HepG2 (cell line): ENCODE data around the gene NXPE3. TPM values are rescaled to one million over a fixed set of nuclear protein-coding genes. Genes with fewer than 3 reads are reported as not detected.
A peak's percentile ranks its signal among the peaks of the same experiment; 100 is the strongest.

Experiments used
- ATF7-NPFF ChIP-seq: sonication (generic); formaldehyde crosslinking; IDR thresholded peaks from 2 replicates; pipeline ENCODE4 v1.8.1; 2023; ENCODE audit warnings: mild to moderate bottlenecking, low read depth, missing genetic modification reagents, moderate library complexity
- HHEX ChIP-seq: IDR thresholded peaks from 2 replicates; pipeline ENCODE4 v1.6.1; 2016; ENCODE audit warnings: control low read depth
- HNF1B ChIP-seq: sonication (generic); formaldehyde crosslinking; IDR thresholded peaks from 2 replicates; pipeline ENCODE4 v1.5.1; 2020; ENCODE audit warnings: mild to moderate bottlenecking, moderate library complexity, missing genetic modification reagents
- HNF4A ChIP-seq: sonication (generic); formaldehyde crosslinking; IDR thresholded peaks from 2 replicates; pipeline ENCODE4 v1.4.0; 2020; ENCODE audit warnings: missing genetic modification reagents
- JDP2 ChIP-seq: sonication (generic); formaldehyde crosslinking; IDR thresholded peaks from 2 replicates; pipeline ENCODE4 v1.8.1; 2022; ENCODE audit warnings: missing genetic modification reagents, borderline replicate concordance
- MEIS1 ChIP-seq: sonication (generic); formaldehyde crosslinking; IDR thresholded peaks from 2 replicates; pipeline ENCODE4 v1.9.0; 2021; ENCODE audit warnings: mild to moderate bottlenecking, missing genetic modification reagents, moderate library complexity, borderline replicate concordance
- MTF2 ChIP-seq: sonication (generic); formaldehyde crosslinking; IDR thresholded peaks from 2 replicates; pipeline ENCODE4 v1.5.0; 2020; ENCODE audit warnings: missing genetic modification reagents, borderline replicate concordance
- NRL ChIP-seq: sonication (generic); formaldehyde crosslinking; IDR thresholded peaks from 2 replicates; pipeline ENCODE4 v1.5.0; 2020; ENCODE audit warnings: missing genetic modification reagents, mild to moderate bottlenecking, moderate library complexity, borderline replicate concordance
- RELA ChIP-seq: sonication (generic); formaldehyde crosslinking; IDR thresholded peaks from 2 replicates; pipeline ENCODE4 v1.4.0; 2020; ENCODE audit warnings: missing genetic modification reagents
- TBP ChIP-seq: sonication (generic); formaldehyde crosslinking; IDR thresholded peaks from 2 replicates; pipeline ENCODE4 v1.5.0; 2020; ENCODE audit warnings: missing genetic modification reagents
- YY1 ChIP-seq: IDR thresholded peaks from 2 replicates; pipeline ENCODE4 v1.6.1; 2011; ENCODE audit warnings: low read length, low read depth, moderate library complexity, mild to moderate bottlenecking; ENCODE audit not compliant: insufficient read depth, insufficient replicate concordance
- ZEB1 ChIP-seq: IDR thresholded peaks from 2 replicates; pipeline ENCODE4 v1.6.1; 2012; ENCODE audit warnings: mild to moderate bottlenecking, low read depth, inconsistent platforms; ENCODE audit not compliant: insufficient replicate concordance
- ZNF256 ChIP-seq: sonication (generic); formaldehyde crosslinking; conservative IDR thresholded peaks from 2 replicates; pipeline ENCODE4 v1.4.0; 2020; ENCODE audit warnings: missing genetic modification reagents
- ZNF263 ChIP-seq: sonication (generic); formaldehyde crosslinking; IDR thresholded peaks from 2 replicates; pipeline ENCODE4 v1.4.0; 2020; ENCODE audit warnings: missing genetic modification reagents
- ZNF296 ChIP-seq: sonication (generic); formaldehyde crosslinking; conservative IDR thresholded peaks from 2 replicates; pipeline ENCODE4 v1.5.0; 2020; ENCODE audit warnings: mild to moderate bottlenecking, missing genetic modification reagents
- ZNF382 ChIP-seq: sonication (generic); formaldehyde crosslinking; IDR thresholded peaks from 2 replicates; pipeline ENCODE4 v1.5.0; 2020; ENCODE audit warnings: missing genetic modification reagents, mild to moderate bottlenecking, borderline replicate concordance
- ZNF432 ChIP-seq: sonication (generic); formaldehyde crosslinking; IDR thresholded peaks from 2 replicates; pipeline ENCODE4 v1.5.0; 2020; ENCODE audit warnings: missing genetic modification reagents, mild to moderate bottlenecking, borderline replicate concordance
- ZNF547 ChIP-seq: sonication (generic); formaldehyde crosslinking; IDR thresholded peaks from 2 replicates; pipeline ENCODE4 v1.5.1; 2020; ENCODE audit warnings: mild to moderate bottlenecking, missing genetic modification reagents
- ZNF556 ChIP-seq: sonication (generic); formaldehyde crosslinking; IDR thresholded peaks from 2 replicates; pipeline ENCODE4 v1.4.0; 2020; ENCODE audit warnings: mild to moderate bottlenecking, missing genetic modification reagents, borderline replicate concordance
- ZNF773 ChIP-seq: sonication (generic); formaldehyde crosslinking; IDR thresholded peaks from 2 replicates; pipeline ENCODE4 v1.4.0; 2020; ENCODE audit warnings: missing genetic modification reagents, borderline replicate concordance
- ZNF782 ChIP-seq: sonication (generic); formaldehyde crosslinking; IDR thresholded peaks from 2 replicates; pipeline ENCODE4 v1.4.0; 2020; ENCODE audit warnings: missing genetic modification reagents, mild to moderate bottlenecking, borderline replicate concordance
- ZNF891 ChIP-seq: sonication (generic); formaldehyde crosslinking; IDR thresholded peaks from 2 replicates; pipeline ENCODE4 v1.5.0; 2020; ENCODE audit warnings: mild to moderate bottlenecking, missing genetic modification reagents
- polyA plus RNA-seq, 8 experiments: library from polyadenylated mRNA; depleted of rRNA in 3 of 8; stranded (reverse) in 7 of 8; unstranded in 1 of 8; fragments of >200 nt; fragmentation: Illumina TruSeq in 4 of 8; extraction: Trizol in 4 of 8; gene quantifications; 2 replicates each; pipeline versions ENCODE4 v1.2.1 to v1.2.3, GENCODE V29; 2011 to 2016; ENCODE audit warnings: low read depth in 4 of 8, missing spikeins in 1 of 8, mixed read lengths in 1 of 8; ENCODE audit not compliant: insufficient read depth in 1 of 8
- total RNA-seq, 5 experiments: library from RNA; depleted of rRNA; stranded (reverse); fragments of >200 nt; fragmentation: Illumina TruSeq; extraction: Trizol; gene quantifications; 2 replicates each; pipeline ENCODE4 v1.2.3, GENCODE V29; 2016; ENCODE audit warnings: low read depth in 1 of 5
- TF ChIP-seq, protein P1 (sequence below): sonication (generic); formaldehyde crosslinking; IDR thresholded peaks from 2 replicates; pipeline ENCODE4 v1.8.0; 2022; ENCODE audit warnings: missing genetic modification reagents, mild to moderate bottlenecking, inconsistent platforms, borderline replicate concordance
- TF ChIP-seq, protein P2 (sequence below): sonication (generic); formaldehyde crosslinking; IDR thresholded peaks from 2 replicates; pipeline ENCODE4 v1.4.0; 2020; ENCODE audit warnings: missing genetic modification reagents
- TF ChIP-seq, protein P3 (sequence below): sonication (generic); formaldehyde crosslinking; IDR thresholded peaks from 2 replicates; pipeline ENCODE4 v1.4.0; 2020; ENCODE audit warnings: mild to moderate bottlenecking, missing genetic modification reagents

The NXPE3 gene
- total and polyA plus RNA-seq, 2 of the 13 experiments (the other 11 are each of a cell fraction or from before 2014, with no cell fraction given): 3.5 to 4.7 TPM

GRCh38 chr3:101779047-101779821, at the start of gene NXPE3 (continued):
- TF ChIP-seq, protein P1, sequence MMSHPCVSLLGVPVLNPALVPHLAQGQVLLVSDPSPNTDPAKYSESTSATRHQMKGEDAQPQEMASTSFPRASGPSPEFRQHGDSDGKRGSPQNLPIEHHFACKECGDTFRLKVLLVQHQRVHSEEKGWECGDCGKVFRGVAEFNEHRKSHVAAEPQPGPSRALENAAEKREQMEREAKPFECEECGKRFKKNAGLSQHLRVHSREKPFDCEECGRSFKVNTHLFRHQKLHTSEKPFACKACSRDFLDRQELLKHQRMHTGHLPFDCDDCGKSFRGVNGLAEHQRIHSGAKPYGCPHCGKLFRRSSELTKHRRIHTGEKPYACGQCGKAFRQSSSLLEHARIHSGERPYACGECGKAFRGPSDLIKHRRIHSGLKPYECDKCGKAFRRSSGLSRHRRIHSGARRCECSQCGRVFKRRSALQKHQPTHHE (CRISPR knock-in tag): peak; percentile 59; the same call in 1 of the 2 replicates
- TF ChIP-seq ZNF296 (CRISPR knock-in tag) (no peak; the same call in 1 of the 2 replicates), MEIS1 (CRISPR knock-in tag) (peak; percentile 40; the same call in 1 of the 2 replicates), ZNF263 (peak; percentile 44; the same call in 1 of the 2 replicates), ZNF256 (peak; percentile 76; the same call in 1 of the 2 replicates), ZNF382 (no peak), NRL (CRISPR knock-in tag) (peak; percentile 90), ZNF432 (0 out of 2 replicates have a peak, but pooled peaks have one; percentile 51), ZNF782 (CRISPR knock-in tag) (peak; percentile 47; the same call in 1 of the 2 replicates), HNF1B (CRISPR knock-in tag) (peak; percentile 30; the same call in 1 of the 2 replicates), RELA (CRISPR knock-in tag) (no peak), ZNF773 (CRISPR knock-in tag) (0 out of 2 replicates have a peak, but pooled peaks have one; percentile 80), YY1 (peak; percentile 24), HNF4A (no peak; the same call in 1 of the 2 replicates), JDP2 (CRISPR knock-in tag) (no peak), TBP (CRISPR knock-in tag) (no peak), HHEX (CRISPR knock-in tag) (no peak), ZEB1 (no peak), ZNF547 (CRISPR knock-in tag) (peak; percentile 45; the same call in 1 of the 2 replicates), MTF2 (peak; percentile 68; the same call in 1 of the 2 replicates), ZNF891 (peak; percentile 80), ATF7-NPFF (CRISPR knock-in tag) (peak; percentile 94), ZNF556 (CRISPR knock-in tag) (no peak)
- TF ChIP-seq, protein P2, sequence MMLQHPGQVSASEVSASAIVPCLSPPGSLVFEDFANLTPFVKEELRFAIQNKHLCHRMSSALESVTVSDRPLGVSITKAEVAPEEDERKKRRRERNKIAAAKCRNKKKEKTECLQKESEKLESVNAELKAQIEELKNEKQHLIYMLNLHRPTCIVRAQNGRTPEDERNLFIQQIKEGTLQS (CRISPR knock-in tag): no peak
- TF ChIP-seq, protein P3, sequence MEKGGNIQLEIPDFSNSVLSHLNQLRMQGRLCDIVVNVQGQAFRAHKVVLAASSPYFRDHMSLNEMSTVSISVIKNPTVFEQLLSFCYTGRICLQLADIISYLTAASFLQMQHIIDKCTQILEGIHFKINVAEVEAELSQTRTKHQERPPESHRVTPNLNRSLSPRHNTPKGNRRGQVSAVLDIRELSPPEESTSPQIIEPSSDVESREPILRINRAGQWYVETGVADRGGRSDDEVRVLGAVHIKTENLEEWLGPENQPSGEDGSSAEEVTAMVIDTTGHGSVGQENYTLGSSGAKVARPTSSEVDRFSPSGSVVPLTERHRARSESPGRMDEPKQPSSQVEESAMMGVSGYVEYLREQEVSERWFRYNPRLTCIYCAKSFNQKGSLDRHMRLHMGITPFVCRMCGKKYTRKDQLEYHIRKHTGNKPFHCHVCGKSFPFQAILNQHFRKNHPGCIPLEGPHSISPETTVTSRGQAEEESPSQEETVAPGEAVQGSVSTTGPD: 0 out of 2 replicates have a peak, but pooled peaks have one; percentile 2
